RWPE2 (cell line): ENCODE results near the gene LDLRAD3.

Source experiments
- ATAC-seq: fragments of 200-7000 bp; cut with Tn5 transposase; 3 replicates; pipeline ENCODE4 v1.9.1; 2021; ENCODE audit warnings: low read depth
- DNase-seq: peaks from one replicate; pipeline ENCODE4 v3.0.0-alpha.2; 2020; ENCODE audit warnings: low spot score
- H3K27ac ChIP-seq: fragments of 450-650 bp; 2 replicates; pipeline ENCODE4 v1.5.1; 2017; ENCODE audit warnings: mild to moderate bottlenecking; ENCODE audit not compliant: poor library complexity, severe bottlenecking
- H3K27me3 ChIP-seq: fragments of 250-450 bp; sonication (Bioruptor Pico); 2 replicates; pipeline ENCODE4 v1.5.1; 2021; ENCODE audit warnings: mild to moderate bottlenecking, moderate library complexity; ENCODE audit not compliant: insufficient read depth, poor library complexity, severe bottlenecking
- H3K36me3 ChIP-seq: fragments of 250-450 bp; sonication (Bioruptor Pico); 2 replicates; pipeline ENCODE4 v1.5.1; 2020; ENCODE audit warnings: low read depth, mild to moderate bottlenecking, moderate library complexity
- H3K4me1 ChIP-seq: fragments of 250-450 bp; sonication (Bioruptor Pico); 2 replicates; pipeline ENCODE4 v1.5.1; 2021; ENCODE audit warnings: mild to moderate bottlenecking, moderate library complexity; ENCODE audit not compliant: insufficient read depth, poor library complexity, severe bottlenecking
- H3K4me3 ChIP-seq: fragments of 250-450 bp; sonication (Bioruptor Pico); 2 replicates; pipeline ENCODE4 v1.5.1; 2021; ENCODE audit warnings: mild to moderate bottlenecking, moderate library complexity; ENCODE audit not compliant: severe bottlenecking
- H3K9me3 ChIP-seq: fragments of 250-450 bp; sonication (Bioruptor Pico); 2 replicates; pipeline ENCODE4 v1.5.1; 2021; ENCODE audit warnings: mild to moderate bottlenecking, moderate library complexity; ENCODE audit not compliant: severe bottlenecking
- CTCF ChIP-seq: fragments of 450-650 bp; IDR thresholded peaks from one replicate; pipeline ENCODE4 v1.5.1; 2017; ENCODE audit warnings: mild to moderate bottlenecking, moderate library complexity; ENCODE audit not compliant: poor library complexity, severe bottlenecking

Gene LDLRAD3

DNA sequence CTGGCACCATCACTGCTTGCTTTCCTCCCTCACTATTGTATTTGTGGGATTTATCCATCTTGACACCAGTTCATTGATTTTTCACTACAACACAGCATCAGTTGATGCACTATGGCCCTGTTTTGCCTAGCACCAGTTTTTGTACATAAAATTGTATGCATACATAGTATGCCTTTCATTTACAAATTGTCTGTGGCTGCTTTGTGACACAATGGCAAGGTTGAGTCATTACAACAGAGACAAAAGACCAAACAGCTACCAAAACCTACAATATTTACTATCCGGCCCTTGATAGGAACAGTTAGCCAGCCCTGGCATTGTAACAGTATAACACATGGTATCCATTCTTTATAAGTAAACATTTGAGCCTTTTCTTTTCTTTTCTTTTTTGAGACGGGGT lies 150.3 kb downstream of the LDLRAD3 start:
- Histone ChIP-seq H3K36me3 (peaks cover 9% of the 10 kb centered on the region), H3K9me3 (no peaks in the 10 kb centered on the region), H3K27ac (no peak overlapping the region), H3K4me1 (no peaks in the 10 kb centered on the region), H3K27me3 (no peaks in the 10 kb centered on the region), H3K4me3 (no peak overlapping the region)
- no peak for TF ChIP-seq CTCF
- no peak for ATAC-seq
- no peak for DNase-seq

- no peak for DNase-seq
- TF ChIP-seq CTCF: no peak
Observed at GRCh38 chr11:36095716-36096115, 151.9 kb downstream of the LDLRAD3 start.

GRCh38 chr11:36097219-36097650 lies 153.4 kb downstream of the LDLRAD3 start:
- peaks cover 20% of the 10 kb centered on the region for H3K36me3 ChIP-seq
- DNase-seq: no peak
- H3K27me3 ChIP-seq: no peaks in the 10 kb centered on the region
- H3K27ac ChIP-seq: no peak overlapping the region
- H3K4me3 ChIP-seq: no peak overlapping the region
- no peaks in the 10 kb centered on the region for H3K9me3 ChIP-seq
- H3K4me1 ChIP-seq: no peaks in the 10 kb centered on the region
- TF ChIP-seq CTCF: no peak
- no peak for ATAC-seq

More at GRCh38 chr11:36095716-36096115, 151.9 kb downstream of the LDLRAD3 start:
- Histone ChIP-seq H3K36me3 (peaks cover 20% of the 10 kb centered on the region), H3K27me3 (no peaks in the 10 kb centered on the region), H3K4me3 (no peak overlapping the region), H3K27ac (no peak overlapping the region), H3K9me3 (no peaks in the 10 kb centered on the region), H3K4me1 (no peaks in the 10 kb centered on the region)
- no peak for ATAC-seq

DNA sequence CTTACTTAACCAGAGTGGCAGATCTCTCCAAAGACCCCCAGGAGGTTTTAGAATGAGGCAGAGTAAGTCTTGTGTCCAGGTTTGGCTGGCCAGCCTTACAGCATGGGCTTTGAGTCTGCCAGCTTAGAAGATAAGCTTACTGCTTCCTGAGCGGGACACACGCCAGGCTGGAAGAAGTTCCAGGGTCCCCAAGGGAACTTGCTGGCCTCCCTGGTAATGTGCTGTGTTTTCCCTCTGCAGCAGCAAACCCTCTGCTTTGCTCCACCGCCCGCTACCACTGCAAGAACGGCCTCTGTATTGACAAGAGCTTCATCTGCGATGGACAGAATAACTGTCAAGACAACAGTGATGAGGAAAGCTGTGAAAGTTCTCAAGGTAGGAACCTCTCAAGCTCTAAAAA lies 154.2 kb downstream of the LDLRAD3 start:
- DNase-seq: no peak
- Histone ChIP-seq H3K4me1 (no peaks in the 10 kb centered on the region), H3K27me3 (no peaks in the 10 kb centered on the region), H3K27ac (no peak overlapping the region), H3K4me3 (no peak overlapping the region), H3K9me3 (no peaks in the 10 kb centered on the region), H3K36me3 (peaks cover 20% of the 10 kb centered on the region)
- ATAC-seq: no peak
- TF ChIP-seq CTCF: no peak

DNA sequence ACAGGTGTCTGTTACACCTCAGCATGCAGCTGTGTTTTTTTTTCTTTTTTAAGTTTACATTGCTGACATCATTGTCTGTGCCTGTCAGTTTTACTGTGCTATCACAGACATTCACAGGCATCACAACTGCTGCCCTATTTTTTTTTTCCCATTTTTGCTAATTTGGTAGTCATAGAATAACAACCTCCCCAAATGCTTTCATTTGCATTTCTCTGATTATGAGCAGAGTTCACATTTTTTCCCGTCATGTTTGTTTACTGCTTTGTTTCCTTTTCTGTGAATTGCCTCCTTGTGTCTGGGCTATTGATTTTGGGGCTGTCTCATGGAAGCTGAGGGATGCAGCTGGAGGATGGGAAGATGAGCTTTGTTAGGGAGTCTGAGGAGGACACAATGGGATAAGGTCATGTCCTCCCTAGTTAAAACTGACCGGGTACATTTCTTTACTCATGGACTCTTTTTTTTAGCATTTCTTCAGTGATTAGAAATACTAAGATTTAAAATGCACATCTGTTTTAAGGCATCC lies 155.1 kb downstream of the LDLRAD3 start:
- DNase-seq (no peak), ATAC-seq (no peak)
- H3K36me3 ChIP-seq: peaks cover 20% of the 10 kb centered on the region
- no peaks in the 10 kb centered on the region for H3K27me3 ChIP-seq
- H3K4me3 ChIP-seq: no peak overlapping the region
- no peak overlapping the region for H3K27ac ChIP-seq
- TF ChIP-seq CTCF: no peak
- no peaks in the 10 kb centered on the region for H3K9me3 ChIP-seq
- no peaks in the 10 kb centered on the region for H3K4me1 ChIP-seq
